PC-9 (cell line): Measurements from ENCODE around the gene FARP1.

Experiments used
- EZH2 ChIP-seq: fragments of 200-600 bp; sonication (generic); IDR thresholded peaks from 2 replicates; pipeline ENCODE4 v1.8.0; 2017; ENCODE audit warnings: antibody characterized with exemption, low read depth
- TF ChIP-seq, protein P1 (sequence below): fragments of 200-600 bp; sonication (generic); conservative IDR thresholded peaks from 2 replicates; pipeline ENCODE4 v1.6.1; 2017; ENCODE audit warnings: mixed run types, antibody characterized with exemption, mild to moderate bottlenecking, moderate library complexity

DNA sequence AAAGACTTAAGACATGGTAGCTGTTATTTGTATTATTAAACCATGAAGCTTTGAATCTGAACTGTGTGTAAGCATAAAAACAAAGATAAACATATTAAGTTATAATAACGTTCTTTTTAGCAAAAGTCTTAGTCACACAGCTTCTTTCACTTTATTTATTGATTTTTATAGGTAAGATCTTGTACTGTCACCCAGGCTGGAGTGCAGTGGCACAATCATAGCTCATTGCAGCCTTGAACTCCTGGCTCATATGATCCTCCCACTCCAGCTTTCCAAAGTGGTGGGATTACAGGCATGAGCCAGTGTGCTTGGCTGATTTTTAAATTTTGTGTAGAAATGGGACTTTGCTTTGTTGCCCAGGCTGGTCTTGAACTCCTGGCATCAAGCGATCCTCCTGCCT lies 13.4 kb downstream of the FARP1 start:
- TF ChIP-seq, protein P1, sequence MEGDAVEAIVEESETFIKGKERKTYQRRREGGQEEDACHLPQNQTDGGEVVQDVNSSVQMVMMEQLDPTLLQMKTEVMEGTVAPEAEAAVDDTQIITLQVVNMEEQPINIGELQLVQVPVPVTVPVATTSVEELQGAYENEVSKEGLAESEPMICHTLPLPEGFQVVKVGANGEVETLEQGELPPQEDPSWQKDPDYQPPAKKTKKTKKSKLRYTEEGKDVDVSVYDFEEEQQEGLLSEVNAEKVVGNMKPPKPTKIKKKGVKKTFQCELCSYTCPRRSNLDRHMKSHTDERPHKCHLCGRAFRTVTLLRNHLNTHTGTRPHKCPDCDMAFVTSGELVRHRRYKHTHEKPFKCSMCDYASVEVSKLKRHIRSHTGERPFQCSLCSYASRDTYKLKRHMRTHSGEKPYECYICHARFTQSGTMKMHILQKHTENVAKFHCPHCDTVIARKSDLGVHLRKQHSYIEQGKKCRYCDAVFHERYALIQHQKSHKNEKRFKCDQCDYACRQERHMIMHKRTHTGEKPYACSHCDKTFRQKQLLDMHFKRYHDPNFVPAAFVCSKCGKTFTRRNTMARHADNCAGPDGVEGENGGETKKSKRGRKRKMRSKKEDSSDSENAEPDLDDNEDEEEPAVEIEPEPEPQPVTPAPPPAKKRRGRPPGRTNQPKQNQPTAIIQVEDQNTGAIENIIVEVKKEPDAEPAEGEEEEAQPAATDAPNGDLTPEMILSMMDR, result no peak
- no peak for TF ChIP-seq EZH2
